GM18508 (cell line): ENCODE data around the gene AEBP1.

ENCODE experiments used
- ATAC-seq: cut with Tn5 transposase; IDR thresholded peaks from one replicate; pipeline ENCODE4 v1.9.1; 2021; ENCODE audit warnings: moderate number of reproducible peaks; ENCODE audit not compliant: insufficient read depth, unreplicated experiment

AEBP1 gene

GRCh38 chr7:44101966-44102845, 1.9 kb upstream of the AEBP1 start:
- no peak for ATAC-seq

GRCh38 chr7:44102846-44103565, 1.1 kb upstream of the AEBP1 start:
- ATAC-seq = no peak

- no peak for ATAC-seq
Observed at GRCh38 chr7:44103566-44103922, 601 bp upstream of the AEBP1 start.

GRCh38 chr7:44104860-44105771, 971 bp downstream of the AEBP1 start:
- ATAC-seq = no peak

- no peak for ATAC-seq
Observed at GRCh38 chr7:44105832-44106231, 1.7 kb downstream of the AEBP1 start.

- ATAC-seq = no peak
Observed at GRCh38 chr7:44106311-44107065, 2.3 kb downstream of the AEBP1 start.

- no peak for ATAC-seq
Observed at GRCh38 chr7:44107116-44107960, 3.2 kb downstream of the AEBP1 start.

GRCh38 chr7:44107961-44108767, 4.0 kb downstream of the AEBP1 start:
- ATAC-seq = no peak

- ATAC-seq = no peak
Observed at GRCh38 chr7:44108768-44109750, 4.9 kb downstream of the AEBP1 start.

- no peak for ATAC-seq
Observed at GRCh38 chr7:44109991-44110390, 5.8 kb downstream of the AEBP1 start.

- no peak for ATAC-seq
Observed at GRCh38 chr7:44110719-44111635, 6.8 kb downstream of the AEBP1 start.

- ATAC-seq = no peak
Observed at GRCh38 chr7:44111761-44112160, 7.6 kb downstream of the AEBP1 start.

- ATAC-seq = no peak
Observed at GRCh38 chr7:44112231-44112996, 8.3 kb downstream of the AEBP1 start.

- no peak for ATAC-seq
Observed at GRCh38 chr7:44112997-44113763, 9.0 kb downstream of the AEBP1 start.
